NCI-H1930 (cell line): ENCODE results near the gene ACVR1.
"Not testable (repeated sequence)": the region's sequence is repeated elsewhere in the genome, so short reads cannot be mapped to it uniquely, and the experiment has no call there.

Experiments used
- DNase-seq, 2 experiments: peaks; one replicate each; lab custom pipeline; 2025; lab: John Stamatoyannopoulos, UW

Gene ACVR1

GRCh38 chr2:157704653-157705052 is 171.5 kb downstream of the ACVR1 start:
- DNase-seq, result not testable (repeated sequence)

- DNase-seq, result not testable (repeated sequence)
Observed at GRCh38 chr2:157704148-157704547, 172.0 kb downstream of the ACVR1 start.

GRCh38 chr2:157699806-157700205 is 176.3 kb downstream of the ACVR1 start:
- no peak for DNase-seq

- no peak for DNase-seq
Observed at GRCh38 chr2:157699009-157699408, 177.1 kb downstream of the ACVR1 start.

- no peak for DNase-seq
Observed at GRCh38 chr2:157698430-157698829, 177.7 kb downstream of the ACVR1 start.

GRCh38 chr2:157696036-157696435 is 180.1 kb downstream of the ACVR1 start:
- DNase-seq, result no peak

- no peak for DNase-seq
Observed at GRCh38 chr2:157692768-157693167, 183.4 kb downstream of the ACVR1 start.

GRCh38 chr2:157691695-157692094 is 184.4 kb downstream of the ACVR1 start:
- no peak for DNase-seq

GRCh38 chr2:157691131-157691530 is 185.0 kb downstream of the ACVR1 start:
- DNase-seq, result no peak
